GM18498 (cell line): ENCODE measurements around the gene CARD18.

Experiments
- ATAC-seq: cut with Tn5 transposase; IDR thresholded peaks from one replicate; pipeline ENCODE4 v1.9.1; 2021; ENCODE audit warnings: mild to moderate bottlenecking, moderate library complexity; ENCODE audit not compliant: unreplicated experiment

CARD18 gene, protein sequence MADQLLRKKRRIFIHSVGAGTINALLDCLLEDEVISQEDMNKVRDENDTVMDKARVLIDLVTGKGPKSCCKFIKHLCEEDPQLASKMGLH

DNA sequence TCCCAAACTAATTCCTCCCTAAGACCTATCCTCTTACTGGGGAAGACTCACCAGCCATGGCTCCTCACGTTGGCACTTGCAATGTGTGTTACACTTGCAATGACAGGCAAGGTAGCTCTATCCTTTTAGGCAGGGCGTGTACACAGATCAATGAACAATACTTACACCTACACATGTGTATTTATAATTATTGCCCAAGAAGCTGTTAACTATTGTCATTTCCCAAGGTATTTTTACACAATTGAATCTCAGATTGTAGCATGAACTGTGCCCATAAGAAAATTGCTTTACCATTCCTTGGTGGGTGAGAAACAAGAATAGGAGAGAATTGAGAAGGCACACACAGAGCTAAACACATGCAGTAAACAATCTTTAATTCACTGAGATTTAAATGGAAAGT lies at the start of gene CARD18:
CARD18 (minus strand) TSS at position 101 of the 400 bp plus-strand sequence; CDS start at position 58, 43 bp downstream.
- ATAC-seq: no peak

DNA sequence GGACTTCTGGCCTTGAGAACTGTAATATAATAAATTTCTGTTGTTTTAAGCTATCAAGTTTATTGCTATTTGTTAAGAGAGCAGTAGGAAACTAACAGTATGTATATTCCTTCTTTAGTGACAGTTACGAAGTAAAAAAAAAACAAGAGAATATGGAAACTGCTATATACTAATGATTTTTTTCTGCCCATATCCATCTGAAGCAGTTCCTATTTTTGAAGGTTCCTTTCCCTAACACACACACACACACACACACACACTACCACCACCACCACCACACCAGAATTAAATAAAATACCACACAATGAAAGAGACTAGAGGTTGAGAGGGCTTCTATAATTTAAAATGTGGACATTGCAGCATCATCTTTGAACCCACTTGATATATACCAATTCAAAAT lies 44.4 kb upstream of the CARD18 start:
- no peak for ATAC-seq

DNA sequence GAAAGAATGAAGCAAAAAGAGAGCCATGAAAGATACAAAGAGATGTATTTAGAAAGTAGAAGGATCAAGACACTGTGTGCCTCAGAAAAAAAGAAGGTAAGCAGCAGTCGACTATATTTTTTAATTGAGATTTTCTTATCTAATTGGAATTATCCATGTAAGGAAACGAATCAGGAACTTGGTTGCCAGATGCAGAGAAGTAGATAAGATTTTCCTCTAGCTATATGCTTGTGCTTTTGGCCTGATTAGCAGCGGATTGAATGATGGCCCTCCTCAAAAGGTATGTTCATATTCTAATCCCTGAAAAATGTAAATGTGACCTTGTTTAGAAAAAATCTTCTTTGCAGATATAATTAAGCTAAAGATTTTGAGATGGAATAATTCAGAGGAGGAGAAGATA lies 43.9 kb upstream of the CARD18 start:
- no peak for ATAC-seq

DNA sequence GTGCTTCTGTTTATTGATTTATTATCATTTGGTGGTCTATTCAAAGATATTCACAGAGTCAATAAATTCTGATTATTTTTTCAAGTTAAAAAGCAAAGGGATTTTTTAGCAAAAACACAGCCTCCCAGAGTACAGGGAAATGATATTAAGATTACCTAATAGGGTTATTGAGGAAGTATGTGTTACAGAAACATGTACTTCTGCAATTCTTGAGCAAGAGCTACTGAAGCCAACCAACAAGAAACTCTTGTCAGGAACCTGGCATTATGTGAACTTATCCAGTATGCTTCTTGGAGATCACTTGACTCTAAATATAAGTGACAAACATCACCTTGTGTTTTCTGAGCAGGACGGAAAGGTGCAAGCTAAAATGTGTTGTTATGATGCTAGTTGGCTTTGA lies 42.0 kb upstream of the CARD18 start:
- ATAC-seq: no peak

DNA sequence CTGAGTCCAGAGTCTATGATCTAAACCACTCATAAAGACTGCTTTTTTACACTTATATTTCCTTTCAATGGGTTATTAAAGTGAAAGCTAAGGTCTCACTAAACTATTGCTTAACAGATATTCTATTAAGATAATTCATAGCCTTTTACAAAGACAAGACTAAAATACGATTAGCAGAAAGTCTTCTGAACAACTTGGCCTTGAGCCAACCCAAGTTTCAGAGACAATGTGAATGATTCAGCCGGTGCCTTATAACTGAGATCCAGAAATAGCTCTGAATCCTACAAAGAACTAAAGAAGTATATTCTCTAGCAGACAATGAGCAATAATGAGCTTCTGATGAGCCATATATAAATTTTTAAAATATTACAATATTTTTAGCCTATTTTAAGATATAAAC lies 41.5 kb upstream of the CARD18 start:
- ATAC-seq: no peak

DNA sequence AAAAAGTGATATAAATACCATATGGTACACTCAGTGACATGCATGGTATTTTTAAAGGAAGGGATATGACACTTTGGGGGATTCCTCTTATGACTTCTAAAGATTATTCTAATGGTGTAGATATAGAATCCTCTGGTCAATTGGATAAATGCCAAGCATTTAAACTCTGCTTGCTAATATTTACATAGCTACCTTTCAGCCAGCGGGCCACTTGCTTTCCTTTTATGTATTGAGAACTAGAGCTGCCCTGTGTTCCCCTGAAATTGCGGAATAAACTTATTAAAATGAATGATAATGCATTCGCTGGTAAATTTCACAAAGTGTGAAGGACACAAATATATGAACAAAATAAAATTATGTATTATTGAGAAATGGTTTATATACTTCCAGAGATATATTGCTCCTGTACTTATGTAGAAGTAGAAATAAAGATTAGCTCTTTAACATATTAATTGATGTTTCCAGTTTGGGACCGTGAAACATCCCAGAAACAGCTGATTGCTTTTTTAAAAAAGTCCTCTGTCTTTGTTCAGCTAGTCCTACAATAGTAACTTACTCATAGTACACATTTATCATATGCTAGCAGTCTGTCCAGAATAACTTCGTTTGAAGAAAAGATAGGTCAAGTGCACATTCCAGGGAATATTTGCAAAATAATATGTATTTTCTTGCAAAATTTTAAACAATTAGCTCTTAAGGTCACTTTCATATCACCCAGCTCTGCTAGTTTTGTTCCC lies 40.1 kb upstream of the CARD18 start:
- no peak for ATAC-seq

DNA sequence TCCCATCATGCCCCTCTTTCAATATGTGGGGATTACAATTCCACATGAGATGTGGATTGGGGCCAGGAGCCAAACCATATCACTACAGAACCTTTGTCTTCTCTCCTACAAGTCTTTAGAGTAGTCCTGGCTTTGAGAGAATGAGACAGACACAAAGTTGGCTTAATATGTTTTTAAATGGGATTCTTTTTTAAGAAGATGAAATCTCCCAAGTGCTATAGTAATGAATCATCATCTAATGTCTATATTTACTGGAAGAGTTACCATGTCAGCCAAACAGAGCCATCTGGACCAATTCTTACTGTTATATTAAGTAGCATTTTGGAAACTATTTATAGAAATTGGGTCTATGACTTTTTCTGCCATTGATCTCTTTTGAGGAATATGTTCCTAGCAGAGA lies 38.1 kb upstream of the CARD18 start:
- no peak for ATAC-seq

DNA sequence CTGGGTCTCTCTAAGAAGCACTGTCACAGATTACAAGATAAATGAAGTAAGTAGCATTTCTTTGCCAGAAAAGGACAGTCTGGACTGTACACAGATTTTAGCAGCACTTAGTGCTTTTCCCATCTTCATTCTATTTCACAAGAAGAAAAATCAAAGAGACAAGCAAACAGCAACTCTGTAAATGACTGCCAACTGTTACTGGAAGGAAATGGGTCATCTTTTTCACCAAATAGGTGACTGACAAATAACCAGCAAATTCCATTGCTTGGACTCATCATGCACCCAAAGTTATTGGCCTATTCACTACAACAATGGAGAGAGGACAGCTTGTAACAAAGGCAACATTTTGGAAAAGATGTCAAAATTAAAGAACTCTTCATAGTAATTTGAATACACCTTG lies 28.9 kb upstream of the CARD18 start:
- no peak for ATAC-seq

DNA sequence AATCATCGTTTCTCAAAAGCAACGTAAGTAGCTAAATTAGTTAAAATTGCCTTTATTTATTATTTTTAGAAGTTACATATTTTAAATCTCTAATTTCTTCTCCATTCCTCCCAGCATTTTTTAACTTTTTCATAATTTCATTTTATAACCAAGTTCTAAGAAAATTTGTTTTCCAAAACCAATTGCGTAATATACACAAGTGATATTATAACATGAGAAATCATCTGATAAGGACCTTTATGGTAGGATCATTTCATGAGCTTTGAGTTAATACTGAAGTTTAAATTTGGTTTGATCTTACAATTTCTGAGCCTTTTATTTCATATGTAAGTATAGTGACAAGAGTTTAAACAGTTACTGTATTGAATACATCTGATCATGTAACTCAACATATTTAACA lies 27.7 kb upstream of the CARD18 start:
- no peak for ATAC-seq

DNA sequence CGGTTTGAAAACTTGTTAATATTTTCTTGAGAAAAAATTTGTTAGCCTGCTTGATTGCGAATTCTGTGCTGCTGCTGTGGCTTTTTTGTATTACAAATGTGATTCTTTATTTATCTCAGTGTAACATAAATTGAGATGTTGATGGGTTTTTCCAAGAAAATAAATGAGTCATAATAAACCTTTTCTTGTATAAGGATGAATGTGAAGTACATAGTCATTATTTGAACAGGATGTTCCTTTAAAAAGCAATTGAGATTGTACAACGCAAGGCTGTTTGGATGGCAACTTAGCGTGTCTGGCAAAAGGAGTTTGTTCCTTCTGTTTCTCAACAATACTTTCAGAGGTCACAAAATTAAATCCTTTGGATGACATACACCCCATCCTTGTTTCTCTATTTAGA lies 24.6 kb upstream of the CARD18 start:
- no peak for ATAC-seq

DNA sequence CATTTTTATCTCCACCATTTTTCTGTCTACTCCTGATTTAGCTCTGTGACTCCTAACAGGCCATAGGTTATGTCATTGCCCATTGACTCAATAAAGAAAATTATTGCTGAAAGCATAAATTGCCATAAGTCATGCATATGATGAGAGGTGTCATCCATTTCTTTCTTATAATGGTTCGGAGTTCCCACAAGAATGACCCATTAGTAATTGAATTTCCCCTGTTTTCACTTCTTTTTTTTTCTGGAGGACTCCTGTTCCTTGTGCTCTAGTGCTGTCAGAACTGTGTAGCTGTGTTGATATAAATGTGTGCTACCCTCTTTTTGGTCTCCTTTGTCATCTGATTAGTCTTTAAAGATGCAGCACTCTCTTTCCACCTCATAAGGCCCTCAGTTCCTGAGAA lies 22.9 kb upstream of the CARD18 start:
- no peak for ATAC-seq

DNA sequence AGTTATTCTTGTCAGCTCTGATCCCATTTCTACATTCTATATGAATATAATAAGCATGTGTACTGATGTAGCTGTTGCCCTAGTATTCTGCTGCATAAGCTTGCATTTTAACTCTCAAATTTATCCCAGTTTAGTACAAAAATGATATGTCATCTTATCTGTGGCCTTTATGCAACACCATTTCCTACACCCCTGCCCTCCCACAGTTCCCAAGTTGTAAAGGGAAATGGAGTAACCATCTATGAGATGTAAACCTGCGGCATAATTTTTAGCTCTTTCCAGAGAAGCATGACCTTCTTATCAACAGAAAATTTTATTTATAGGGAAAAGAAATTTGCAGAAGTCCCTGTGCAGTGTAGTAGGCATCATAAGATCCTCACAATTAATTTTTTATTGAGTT lies 18.9 kb upstream of the CARD18 start:
- ATAC-seq: no peak

DNA sequence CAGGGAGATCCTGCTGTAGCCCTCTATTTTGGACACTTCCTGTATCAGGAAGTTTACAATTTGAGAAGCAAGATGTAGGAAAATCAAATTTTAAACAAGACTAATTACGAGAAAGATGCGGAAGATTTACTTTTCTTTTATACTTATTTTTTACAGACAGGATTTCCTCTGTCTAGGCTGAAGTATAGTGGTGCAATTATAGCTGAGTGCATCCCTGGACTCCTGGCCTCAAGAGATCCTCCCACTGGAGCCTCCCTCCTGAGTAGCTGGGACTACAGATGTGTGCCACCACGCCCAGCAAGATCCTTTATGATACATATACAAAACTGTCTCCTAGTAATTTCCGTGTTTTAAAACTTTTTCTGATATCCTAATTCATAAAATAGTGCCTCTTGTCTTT lies 17.2 kb upstream of the CARD18 start:
- ATAC-seq: no peak

DNA sequence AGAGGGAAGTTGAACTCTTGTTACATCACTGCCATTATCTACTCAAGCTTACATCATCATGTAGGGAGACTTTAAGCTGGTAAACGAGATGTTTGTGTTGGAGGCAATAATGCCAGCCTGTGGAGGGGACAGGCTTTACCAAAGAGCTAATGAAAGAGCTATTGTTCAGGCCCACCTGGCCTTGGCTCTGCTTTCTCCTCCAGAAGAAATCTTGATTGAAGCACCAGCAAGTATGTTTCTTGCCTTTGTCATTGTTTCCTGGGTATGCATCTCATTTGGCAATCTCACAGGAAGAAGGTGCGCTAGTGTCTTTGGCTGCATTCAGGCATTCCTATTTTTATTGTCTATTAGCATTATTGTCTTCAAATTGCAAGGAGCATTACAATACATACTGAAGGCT lies 16.7 kb upstream of the CARD18 start:
- ATAC-seq: no peak

DNA sequence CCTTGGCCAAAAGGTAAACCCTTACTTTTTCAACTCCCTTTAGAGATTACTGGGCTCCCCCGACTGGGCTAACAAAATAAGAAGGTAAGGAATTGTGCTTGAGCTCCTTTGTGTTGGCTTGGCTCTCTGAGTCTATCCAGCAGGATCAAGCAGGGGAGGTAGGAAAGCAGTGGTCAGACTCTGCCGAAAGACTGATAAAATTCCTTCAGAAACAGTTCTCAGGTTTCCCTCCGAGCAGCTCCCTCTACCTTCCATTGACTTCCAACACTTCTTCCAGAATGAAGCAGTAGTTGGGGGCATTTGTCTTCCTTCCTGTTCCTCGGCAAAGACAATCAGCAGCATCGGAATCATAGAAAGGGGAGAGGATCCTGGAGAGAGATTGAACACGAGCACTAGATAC lies 16.1 kb upstream of the CARD18 start:
- no peak for ATAC-seq

DNA sequence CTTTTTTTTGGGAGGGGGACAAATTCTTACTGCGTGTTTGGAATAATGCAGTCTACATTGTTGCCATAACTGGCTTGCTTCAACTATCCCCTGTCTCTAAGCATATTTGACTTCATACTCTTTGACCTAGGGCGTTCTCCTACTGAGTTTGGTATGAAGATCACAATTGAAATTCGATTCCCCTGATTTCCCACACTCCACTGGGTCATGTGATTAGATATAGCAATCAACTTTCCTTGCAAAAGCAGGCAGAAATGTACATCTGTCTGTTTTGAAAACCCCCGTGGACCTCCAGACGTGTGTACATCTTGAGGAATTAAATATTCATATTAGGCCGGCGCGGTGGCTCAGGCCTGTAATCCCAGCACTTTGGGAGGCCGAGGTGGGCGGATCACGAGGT lies 13.8 kb upstream of the CARD18 start:
- ATAC-seq: no peak

DNA sequence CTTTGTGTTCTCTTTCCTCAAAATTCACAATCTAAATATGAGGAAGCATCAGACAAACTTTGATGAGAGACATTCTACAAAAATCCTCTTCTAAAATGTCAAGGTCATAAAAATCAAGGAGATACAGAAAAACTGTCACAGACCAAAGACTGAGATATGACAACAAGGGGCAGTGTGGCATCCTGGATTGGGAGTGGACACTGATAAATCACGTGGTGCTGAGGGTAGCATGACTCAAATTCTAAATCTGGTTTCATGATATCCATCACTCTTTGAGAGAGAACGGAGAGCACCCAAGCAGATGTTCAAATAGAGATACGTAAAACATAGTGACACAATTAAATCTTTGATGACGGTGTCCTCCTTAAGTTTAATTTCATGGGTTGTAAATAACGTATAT lies 13.0 kb upstream of the CARD18 start:
- ATAC-seq: no peak

DNA sequence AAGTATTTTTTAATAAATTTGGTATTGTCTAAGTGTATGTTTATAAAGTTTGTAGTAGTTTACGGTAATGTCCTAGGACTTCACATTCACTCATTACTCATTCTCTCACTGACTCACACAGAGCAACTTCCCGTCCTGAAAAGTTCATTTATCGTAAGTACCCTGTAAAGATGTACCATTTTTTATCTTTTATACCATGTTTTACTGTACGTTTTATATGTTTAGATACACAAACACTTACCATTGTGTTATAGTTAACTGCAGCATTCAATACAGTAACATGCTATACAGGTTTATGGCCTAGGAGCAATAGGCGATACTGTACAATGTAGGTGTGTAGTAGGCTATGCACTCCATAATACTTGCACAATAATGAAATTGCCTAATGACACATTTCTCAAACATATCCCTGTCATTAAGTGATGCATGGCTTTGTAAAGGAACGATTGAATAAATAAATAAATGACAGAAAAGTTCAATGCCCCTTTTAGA lies 12.5 kb upstream of the CARD18 start:
- no peak for ATAC-seq

DNA sequence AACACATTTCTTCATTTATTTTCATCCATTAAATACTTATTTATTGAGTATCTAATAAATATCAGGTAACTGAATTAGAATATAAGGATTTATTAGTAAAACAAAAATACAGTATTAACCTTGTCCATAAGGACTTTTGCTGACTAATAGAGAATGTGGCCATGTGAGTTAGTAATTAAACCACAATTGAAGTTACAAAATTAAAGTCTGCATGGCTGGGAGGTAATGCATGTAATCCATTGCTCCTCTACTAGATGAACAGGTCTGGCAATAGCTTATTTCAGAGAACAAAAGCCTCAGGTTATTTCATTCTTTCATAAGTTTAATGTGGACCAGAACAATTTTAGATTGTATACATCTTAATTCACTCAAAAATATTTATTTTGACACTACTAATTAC lies 9.9 kb upstream of the CARD18 start:
- ATAC-seq: no peak

DNA sequence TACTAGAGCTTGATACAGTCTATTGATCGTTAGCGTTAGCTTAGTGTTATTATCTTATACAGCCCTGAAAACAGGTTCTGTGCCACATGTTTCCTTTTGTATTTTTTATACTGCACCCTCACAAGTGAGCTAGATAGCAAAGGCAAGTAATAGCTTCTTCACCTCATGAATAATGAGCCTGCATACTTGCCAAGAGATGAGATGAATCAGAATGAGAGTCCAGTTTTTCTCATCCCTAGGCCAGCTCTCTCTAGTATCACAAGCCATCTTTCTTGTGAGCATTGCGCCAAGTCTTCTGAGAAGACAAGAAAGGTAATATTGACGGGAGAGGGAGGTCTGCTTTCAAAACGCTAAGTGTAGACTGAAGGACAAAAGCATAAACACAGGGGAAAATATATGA lies 8.7 kb upstream of the CARD18 start:
- no peak for ATAC-seq

DNA sequence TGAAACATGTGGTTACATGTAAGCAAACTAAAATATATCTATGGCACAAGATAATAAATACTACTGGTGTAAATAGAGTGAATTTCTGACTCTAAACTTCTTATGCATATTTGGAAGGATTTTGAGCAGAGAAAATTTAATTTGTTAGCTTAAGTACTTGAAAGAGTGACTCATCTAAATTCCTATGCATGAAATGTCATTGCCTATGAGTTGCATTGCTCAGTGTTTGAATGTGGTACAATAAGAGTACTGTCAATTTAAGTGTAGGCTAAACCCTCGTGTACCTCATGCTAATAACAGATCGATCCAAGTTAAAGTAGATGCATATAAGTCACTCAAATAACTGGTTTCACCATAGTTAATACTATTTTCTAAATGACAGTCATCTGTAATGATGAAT lies 5.3 kb upstream of the CARD18 start:
- no peak for ATAC-seq

DNA sequence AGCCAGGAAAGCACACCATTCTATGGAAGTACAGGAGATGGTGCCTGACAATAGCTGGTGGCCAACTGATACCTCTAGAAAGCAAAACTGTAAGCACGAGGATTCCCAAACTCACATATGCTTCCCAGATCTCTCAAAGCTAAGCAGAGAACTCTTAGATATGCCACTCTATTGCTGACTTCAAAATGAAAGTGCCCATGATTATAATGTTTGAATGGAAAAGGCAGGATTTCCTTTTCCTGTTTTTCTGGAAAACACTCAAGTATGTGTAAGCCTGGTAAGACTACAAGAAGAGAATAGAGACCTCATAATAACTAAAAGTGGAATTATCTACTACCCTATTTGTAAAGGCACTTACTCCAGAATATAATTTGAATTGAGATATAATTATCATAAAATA lies 2.6 kb upstream of the CARD18 start:
- no peak for ATAC-seq

DNA sequence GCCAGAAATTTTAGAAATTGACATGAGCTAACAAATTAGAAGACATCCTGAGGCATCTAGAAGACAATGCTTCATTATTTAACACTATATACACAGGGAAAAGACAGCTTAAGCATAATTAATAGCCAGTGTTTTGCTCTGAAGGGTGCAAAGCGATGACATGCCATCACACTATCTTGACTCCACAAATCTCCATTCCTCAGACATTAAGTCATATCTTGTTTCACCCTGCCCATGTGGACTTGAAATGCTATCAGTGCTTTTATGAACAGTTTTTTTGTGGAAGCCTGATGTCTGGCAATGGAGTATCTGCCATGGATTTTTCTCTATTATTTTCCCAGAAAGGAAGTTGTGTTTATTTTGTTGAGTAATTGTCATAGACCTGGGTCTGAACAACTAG lies 2.3 kb downstream of the CARD18 start:
- no peak for ATAC-seq
